Keratinocyte (primary cell): Measurements from ENCODE around the gene ACACB.

ENCODE experiments used
- EZH2 ChIP-seq: IDR thresholded peaks from one replicate; pipeline ENCODE4 v1.6.1; 2012; ENCODE audit warnings: inconsistent platforms, mild to moderate bottlenecking, low read length, moderate library complexity
- TF ChIP-seq, protein P1 (sequence below), 3 experiments: IDR thresholded peaks in 1 of 3; conservative IDR thresholded peaks in 1 of 3; optimal IDR thresholded peaks in 1 of 3; 2 replicates in 2 of 3; 3 replicates in 1 of 3; pipeline versions ENCODE3 to v1.5.1; 2011; ENCODE audit warnings: low read length in 3 of 3, mild to moderate bottlenecking in 3 of 3, moderate library complexity in 2 of 3, control low read depth in 1 of 3, inconsistent platforms in 1 of 3; ENCODE audit not compliant: insufficient read depth in 2 of 3; ENCODE audit errors: extremely low read depth in 1 of 3

DNA sequence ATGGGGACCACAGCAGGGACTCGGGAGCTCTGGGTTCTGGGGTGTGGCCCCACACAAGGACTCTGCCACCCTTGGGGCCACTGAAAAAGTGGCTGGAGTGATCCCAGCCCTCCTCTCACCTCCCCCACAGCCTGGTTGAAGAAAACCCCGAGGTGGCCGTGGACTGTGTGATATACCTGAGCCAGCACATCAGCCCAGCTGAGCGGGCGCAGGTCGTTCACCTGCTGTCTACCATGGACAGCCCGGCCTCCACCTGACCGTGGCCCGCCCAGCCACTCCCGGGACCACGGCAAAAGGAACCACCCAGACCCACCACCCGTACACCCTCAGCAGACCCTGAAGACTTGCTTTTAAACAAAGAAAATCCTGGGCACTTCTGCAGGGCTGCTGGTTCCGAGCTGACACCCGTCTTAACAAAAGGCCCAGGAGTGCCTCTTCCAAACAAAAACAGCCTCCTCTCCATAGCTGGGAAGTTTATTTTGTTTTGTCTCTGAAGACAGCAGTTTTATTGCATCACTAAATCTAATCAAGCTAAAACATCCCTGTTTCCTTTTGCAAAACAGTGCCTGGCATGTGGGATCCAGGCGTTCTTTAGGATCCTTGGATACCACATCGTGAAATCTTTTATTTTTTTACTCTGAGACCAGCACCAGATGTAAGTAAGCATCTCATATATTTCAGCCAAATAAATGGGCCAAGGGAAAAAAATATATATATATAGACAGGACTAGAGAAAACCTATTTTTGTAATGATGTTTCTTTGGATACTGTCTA lies 149.9 kb downstream of the ACACB start:
- TF ChIP-seq, protein P1, sequence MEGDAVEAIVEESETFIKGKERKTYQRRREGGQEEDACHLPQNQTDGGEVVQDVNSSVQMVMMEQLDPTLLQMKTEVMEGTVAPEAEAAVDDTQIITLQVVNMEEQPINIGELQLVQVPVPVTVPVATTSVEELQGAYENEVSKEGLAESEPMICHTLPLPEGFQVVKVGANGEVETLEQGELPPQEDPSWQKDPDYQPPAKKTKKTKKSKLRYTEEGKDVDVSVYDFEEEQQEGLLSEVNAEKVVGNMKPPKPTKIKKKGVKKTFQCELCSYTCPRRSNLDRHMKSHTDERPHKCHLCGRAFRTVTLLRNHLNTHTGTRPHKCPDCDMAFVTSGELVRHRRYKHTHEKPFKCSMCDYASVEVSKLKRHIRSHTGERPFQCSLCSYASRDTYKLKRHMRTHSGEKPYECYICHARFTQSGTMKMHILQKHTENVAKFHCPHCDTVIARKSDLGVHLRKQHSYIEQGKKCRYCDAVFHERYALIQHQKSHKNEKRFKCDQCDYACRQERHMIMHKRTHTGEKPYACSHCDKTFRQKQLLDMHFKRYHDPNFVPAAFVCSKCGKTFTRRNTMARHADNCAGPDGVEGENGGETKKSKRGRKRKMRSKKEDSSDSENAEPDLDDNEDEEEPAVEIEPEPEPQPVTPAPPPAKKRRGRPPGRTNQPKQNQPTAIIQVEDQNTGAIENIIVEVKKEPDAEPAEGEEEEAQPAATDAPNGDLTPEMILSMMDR (optimal IDR thresholded peaks at IDR 0.05 in 1 of 3, IDR thresholded peaks at IDR 0.05 in 1 of 3, conservative IDR thresholded peaks at IDR 0.05 in 1 of 3; ENCODE audit: extremely low read depth in 1 of 3, insufficient read depth in 2 of 3, low read length in 3 of 3): no peak
- TF ChIP-seq EZH2: no peak
